Activated CD4-positive, CD25-positive, alpha-beta regulatory T cell treated with anti-CD3 and anti-CD28 coated beads, Interleukin-2, amount 50 U/mL, for 72 hours (primary cell): Measurements from ENCODE around the gene SLC38A7.
A peak's percentile ranks its signal among the peaks of the same experiment; 100 is the strongest.
"Not testable (repeated sequence)": the region's sequence is repeated elsewhere in the genome, so short reads cannot be mapped to it uniquely, and the experiment has no call there.

Experiments
- DNase-seq: peaks from one replicate; pipeline ENCODE4 v3.0.0; 2021

SLC38A7 gene

GRCh38 chr16:58684354-58685083 is at the start of gene SLC38A7:
Gene SLC38A7, minus strand, starts transcription at chr16:58684770. Its CDS starts 4,644 bp downstream, at chr16:58680126.
- peak; percentile 80 for DNase-seq

- peak; percentile 83 for DNase-seq
Observed at GRCh38 chr16:58733671-58734458, 49.3 kb upstream of the SLC38A7 start, which contains the start of gene GOT2. Gene GOT2, minus strand, starts transcription at chr16:58734316. Its CDS starts 88 bp downstream, at chr16:58734228.

- DNase-seq: no peak
Observed at GRCh38 chr16:58733248-58733670, 48.7 kb upstream of the SLC38A7 start.

GRCh38 chr16:58732545-58733247 is 48.1 kb upstream of the SLC38A7 start:
- no peak for DNase-seq

- no peak for DNase-seq
Observed at GRCh38 chr16:58730724-58731370, 46.3 kb upstream of the SLC38A7 start.

- no peak for DNase-seq
Observed at GRCh38 chr16:58727796-58728568, 43.4 kb upstream of the SLC38A7 start.

GRCh38 chr16:58727028-58727781 is 42.6 kb upstream of the SLC38A7 start:
- DNase-seq: no peak

- DNase-seq: no peak
Observed at GRCh38 chr16:58723109-58723508, 38.5 kb upstream of the SLC38A7 start.

GRCh38 chr16:58717994-58718393 is 33.4 kb upstream of the SLC38A7 start:
- DNase-seq: no peak

GRCh38 chr16:58716468-58716867 is 31.9 kb upstream of the SLC38A7 start:
- DNase-seq: no peak

- DNase-seq: no peak
Observed at GRCh38 chr16:58713742-58714141, 29.2 kb upstream of the SLC38A7 start.

GRCh38 chr16:58709333-58709732 is 24.8 kb upstream of the SLC38A7 start:
- no peak for DNase-seq

GRCh38 chr16:58699151-58699550 is 14.6 kb upstream of the SLC38A7 start:
- no peak for DNase-seq

- no peak for DNase-seq
Observed at GRCh38 chr16:58695368-58695767, 10.8 kb upstream of the SLC38A7 start.

- DNase-seq: no peak
Observed at GRCh38 chr16:58692450-58692849, 7.9 kb upstream of the SLC38A7 start.

GRCh38 chr16:58686985-58687706 is 2.6 kb upstream of the SLC38A7 start:
- not testable (repeated sequence) for DNase-seq

- DNase-seq: no peak
Observed at GRCh38 chr16:58685084-58685449, 497 bp upstream of the SLC38A7 start.

GRCh38 chr16:58684001-58684353 is 593 bp downstream of the SLC38A7 start:
- DNase-seq: no peak

GRCh38 chr16:58679763-58680162 is 4.8 kb downstream of the SLC38A7 start:
- DNase-seq: no peak

GRCh38 chr16:58678716-58679115 is 5.9 kb downstream of the SLC38A7 start:
- DNase-seq: no peak

GRCh38 chr16:58678269-58678668 is 6.3 kb downstream of the SLC38A7 start:
- no peak for DNase-seq
